Heart left ventricle (tissue), 13 donors: ENCODE data around the gene MYO1E.

ENCODE experiments used
- CTCF ChIP-seq, 12 donors: fragments of 200-600 bp; sonication (generic) in 4 of 12; IDR thresholded peaks; one replicate each; pipeline versions ENCODE4 v1.5.0 to v1.8.0; 2018 to 2022; ENCODE audit warnings: antibody characterized with exemption in 12 of 12, mild to moderate bottlenecking in 5 of 12
- POLR2A ChIP-seq, 2 donors: fragments of 450-650 bp; IDR thresholded peaks; one replicate each; pipeline ENCODE4 v1.6.1; 2017; ENCODE audit warnings: antibody characterized with exemption in 2 of 2, mild to moderate bottlenecking in 2 of 2, moderate library complexity in 2 of 2
- donor health status: ischemic (EF 13 %, LVEDD 7.1; RV severe dilation, severe dysfunction).
- donor health status: DM: no; HTN: yes; CAD: no.
- donor health status: DM: no; HTN: no; CAD: no.
- donor health status: ischemic (EF 25% LVEDD 6.9; RV normal size, moderate dysfunction).
- donor health status: ischemic (EF 25% LVEDD 5.7; RV mildly dilated, moderate dysfunction).
- donor health status: ischemic (EF 35%, LVEDD 5.7; RV mildly dilated, moderate dysfunction).
- donor health status: nonischemic (EF 11% LVEDD 7.7; RV severe dilation, severe dysfunction).
- donor health status: DM: yes; HTN: yes; CAD: no.
- donor health status: PGD.
- donor health status: ischemic (EF 29% LVEDD 5.4; RV normal size, mild dysfunction).
- donor health status: nonischemic (EF 23%, LVEDD 6.1; RV moderate dilation, normal function).

GRCh38 chr15:59232476-59232875 is 140.2 kb downstream of the MYO1E start:
- TF ChIP-seq POLR2A (IDR thresholded peaks at IDR 0.05) (no peak), CTCF (IDR thresholded peaks at IDR 0.05) (no peak)
